ENCODE data around the gene PARS2.

Gene PARS2

GRCh38 chr1:54728027-54728426 lies 36.3 kb downstream of the PARS2 start:
- no peak for TF ChIP-seq CTCF (conservative IDR thresholded peaks at IDR 0.05; ENCODE audit: low read depth, low read length)
- DNase-seq (ENCODE audit: low read depth) = peak; percentile 10
- no peak overlapping the region for H3K4me3 ChIP-seq (ENCODE audit: low read depth, low read length)

- no peak overlapping the region for H3K4me3 ChIP-seq (ENCODE audit: low read depth, low read length)
- no peak for TF ChIP-seq CTCF (conservative IDR thresholded peaks at IDR 0.05; ENCODE audit: low read depth, low read length)
- DNase-seq (ENCODE audit: low read depth) = no peak
Measured at GRCh38 chr1:54724771-54725170, 39.6 kb downstream of the PARS2 start.

DNA sequence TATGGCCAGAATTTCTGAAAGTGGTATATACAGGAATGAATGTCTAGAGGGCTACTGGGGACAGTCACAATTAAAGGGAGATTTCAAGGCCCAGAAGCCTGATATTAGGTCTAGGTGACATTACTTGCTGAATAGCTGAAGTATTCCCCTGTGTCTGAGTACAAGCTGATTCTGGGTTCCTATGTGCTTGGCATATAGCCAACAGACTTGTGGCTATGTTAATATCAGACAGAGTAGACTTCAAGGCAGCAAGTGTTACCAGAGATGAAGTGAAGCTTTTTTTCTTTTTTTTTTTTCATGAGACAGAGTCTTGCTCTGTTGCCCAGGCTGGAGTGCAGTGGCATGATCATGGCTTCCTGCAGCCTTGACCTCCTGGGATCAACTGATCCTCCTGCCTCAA lies 40.3 kb downstream of the PARS2 start:
- no peak for TF ChIP-seq CTCF (conservative IDR thresholded peaks at IDR 0.05; ENCODE audit: low read depth, low read length)
- no peak overlapping the region for H3K4me3 ChIP-seq (ENCODE audit: low read depth, low read length)
- DNase-seq (ENCODE audit: low read depth) = no peak

DNA sequence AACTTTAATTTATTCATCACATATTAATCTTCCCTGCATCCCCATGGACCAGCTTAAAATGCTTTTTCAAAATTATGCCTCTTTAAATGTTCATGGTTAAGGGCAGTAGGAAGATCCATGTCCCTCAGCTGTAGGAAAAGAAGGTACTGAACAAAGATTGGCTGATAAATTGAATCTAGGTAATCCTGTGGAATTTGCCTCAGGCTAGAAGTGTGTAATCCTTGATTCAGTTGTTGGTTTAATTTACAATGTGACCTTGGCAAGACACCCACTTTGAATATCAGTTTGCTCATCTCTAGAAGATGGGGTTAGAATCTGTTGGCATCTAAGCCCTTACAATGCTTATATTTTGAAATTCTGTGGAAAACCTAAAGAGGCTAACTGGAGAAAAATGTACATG lies 42.6 kb downstream of the PARS2 start:
- no peak for DNase-seq (ENCODE audit: low read depth)
- H3K4me3 ChIP-seq (ENCODE audit: low read depth, low read length) = no peak overlapping the region
- no peak for TF ChIP-seq CTCF (conservative IDR thresholded peaks at IDR 0.05; ENCODE audit: low read depth, low read length)

DNA sequence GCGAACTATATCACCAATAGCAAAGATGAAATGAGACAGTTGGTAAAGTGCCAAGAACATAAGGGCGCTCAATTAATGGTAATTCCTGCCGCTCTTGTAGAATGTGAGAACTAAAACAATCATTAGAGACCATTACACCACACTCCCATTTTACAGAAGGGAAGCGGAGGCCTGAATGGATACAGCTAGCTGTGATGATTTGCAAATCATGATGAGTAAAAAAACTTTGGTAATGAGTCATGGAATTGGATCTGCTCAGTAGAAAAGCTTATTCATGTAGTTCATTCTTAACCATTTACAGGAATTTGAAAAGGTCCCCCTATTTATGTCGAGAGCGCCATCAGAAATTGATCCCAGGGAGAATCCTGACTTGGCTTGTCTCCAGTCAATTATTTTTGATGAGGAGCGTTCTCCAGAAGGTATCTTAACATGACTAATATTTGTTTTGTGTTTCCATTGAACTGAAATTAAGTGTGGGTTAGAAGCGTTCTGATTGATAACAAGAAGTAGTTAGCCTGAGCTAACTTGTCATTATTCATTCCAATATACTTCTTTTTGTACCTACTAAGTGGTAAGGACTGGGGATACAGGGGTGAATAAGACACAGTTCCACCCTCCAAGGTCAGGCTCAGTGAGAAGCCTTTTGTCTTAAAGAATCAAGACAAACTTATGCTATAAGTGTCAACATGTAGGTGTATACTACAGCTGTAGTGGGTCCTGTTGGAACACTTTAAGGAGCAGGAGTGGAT lies 47.9 kb downstream of the PARS2 start:
- no peak for TF ChIP-seq CTCF (conservative IDR thresholded peaks at IDR 0.05; ENCODE audit: low read depth, low read length)
- DNase-seq (ENCODE audit: low read depth) = peak; percentile 53
- peak overlapping the region; percentile 96 for H3K4me3 ChIP-seq (ENCODE audit: low read depth, low read length)

DNA sequence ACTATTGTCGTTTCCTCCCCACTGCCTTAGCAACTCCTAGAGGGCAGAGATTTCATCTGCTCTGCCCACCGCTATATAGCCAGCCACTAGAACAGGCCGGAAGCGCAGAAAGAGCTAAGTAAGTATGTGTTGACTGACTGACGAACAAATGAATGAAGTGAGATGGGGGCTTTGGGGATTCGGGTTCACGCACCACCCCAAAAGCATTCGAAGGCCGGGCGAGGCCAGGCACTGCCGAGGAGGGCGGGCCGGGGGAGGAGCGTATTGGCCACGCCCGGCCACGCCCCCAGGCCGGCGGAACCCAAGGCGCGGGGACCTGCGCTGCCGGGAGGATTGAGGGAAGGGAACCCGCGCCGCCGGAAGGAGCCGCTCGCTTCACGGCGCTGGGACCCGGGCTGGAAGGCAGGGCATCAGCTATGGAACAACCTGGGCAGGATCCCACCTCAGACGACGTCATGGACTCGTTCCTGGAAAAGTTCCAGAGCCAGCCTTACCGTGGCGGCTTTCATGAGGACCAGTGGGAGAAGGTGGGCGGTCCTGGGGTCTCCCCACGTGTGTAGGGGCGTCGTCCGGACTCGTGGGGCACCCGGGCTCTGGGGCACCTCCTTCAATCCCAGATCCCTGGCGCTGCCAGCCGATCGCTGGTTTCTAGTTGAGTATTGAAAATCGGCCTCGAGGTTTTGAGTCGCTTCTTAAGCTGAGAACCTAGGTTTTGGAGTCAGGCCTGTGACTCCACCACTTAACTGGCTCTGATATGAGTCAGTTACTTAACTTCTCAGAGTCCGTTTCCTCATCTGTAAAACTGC lies 48.6 kb downstream of the PARS2 start, which contains the start of gene TTC4:
TTC4 (plus strand) TSS at position 369 of the 806 bp plus-strand sequence; CDS start at position 417, 48 bp downstream.
- TF ChIP-seq CTCF (conservative IDR thresholded peaks at IDR 0.05; ENCODE audit: low read depth, low read length) = no peak
- DNase-seq (ENCODE audit: low read depth) = peak; percentile 79
- peak within 1 kb of the TSS; percentile 96 for H3K4me3 ChIP-seq (ENCODE audit: low read depth, low read length)

Data from choroid plexus epithelial cell (primary cell).